CD4-positive, alpha-beta T cell treated with Interleukin-4 for 1 hour (primary cell): ENCODE measurements around the gene ADAMTS12.
"Not testable (repeated sequence)": the region's sequence is repeated elsewhere in the genome, so short reads cannot be mapped to it uniquely, and the experiment has no call there.

Experiments
- DNase-seq, 2 donors: peaks; one replicate each; pipeline ENCODE4 v3.0.0-alpha.2; 2020 to 2022

The ADAMTS12 gene

GRCh38 chr5:33515366-33515765 is 376.4 kb downstream of the ADAMTS12 start:
- DNase-seq = not testable (repeated sequence)

GRCh38 chr5:33513462-33514185 is 378.2 kb downstream of the ADAMTS12 start:
- DNase-seq = no peak

- no peak for DNase-seq
Observed at GRCh38 chr5:33509036-33509435, 382.8 kb downstream of the ADAMTS12 start.

DNA sequence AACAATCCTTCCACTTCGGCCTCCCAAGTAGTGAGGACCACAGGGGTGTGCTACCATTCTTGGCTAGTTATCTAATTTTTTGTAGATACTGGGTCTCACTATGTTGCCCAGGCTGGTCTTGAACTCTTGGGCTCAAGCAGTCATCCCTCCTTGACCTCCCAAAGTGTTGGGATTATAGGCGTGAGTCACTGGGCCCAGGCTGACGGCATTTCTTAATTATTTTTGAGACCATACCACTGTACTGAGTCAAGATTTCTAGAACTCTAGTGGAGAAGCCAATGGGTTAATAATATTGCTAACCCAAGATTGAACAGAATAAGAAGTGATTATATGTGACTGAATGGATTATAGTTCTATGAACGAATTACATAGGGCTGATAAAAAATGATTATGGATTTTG is 384.4 kb downstream of the ADAMTS12 start:
- no peak for DNase-seq

DNA sequence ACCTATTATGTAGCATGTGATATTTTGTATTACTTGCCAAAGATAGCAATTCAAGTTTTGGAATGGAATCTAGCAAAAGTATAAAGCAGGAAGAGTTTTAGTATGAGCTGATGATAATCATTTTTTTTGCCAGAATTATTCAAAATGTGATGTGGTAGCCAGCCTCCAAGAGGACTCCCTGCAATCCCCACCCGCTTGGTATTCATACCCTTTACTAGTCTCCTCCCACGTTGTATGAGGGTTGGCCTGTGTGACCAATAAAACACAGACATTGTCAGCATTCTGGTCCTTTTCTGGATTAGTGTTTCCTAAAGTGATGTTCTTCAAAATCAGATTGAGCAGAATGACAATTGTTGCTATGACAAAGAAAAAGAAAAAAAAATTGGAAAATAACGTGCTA is 387.2 kb downstream of the ADAMTS12 start:
- no peak for DNase-seq

- DNase-seq = no peak
Observed at GRCh38 chr5:33501899-33502298, 389.9 kb downstream of the ADAMTS12 start.

- DNase-seq = no peak
Observed at GRCh38 chr5:33501260-33501659, 390.5 kb downstream of the ADAMTS12 start.

GRCh38 chr5:33494466-33494865 is 397.3 kb downstream of the ADAMTS12 start:
- DNase-seq = no peak

DNA sequence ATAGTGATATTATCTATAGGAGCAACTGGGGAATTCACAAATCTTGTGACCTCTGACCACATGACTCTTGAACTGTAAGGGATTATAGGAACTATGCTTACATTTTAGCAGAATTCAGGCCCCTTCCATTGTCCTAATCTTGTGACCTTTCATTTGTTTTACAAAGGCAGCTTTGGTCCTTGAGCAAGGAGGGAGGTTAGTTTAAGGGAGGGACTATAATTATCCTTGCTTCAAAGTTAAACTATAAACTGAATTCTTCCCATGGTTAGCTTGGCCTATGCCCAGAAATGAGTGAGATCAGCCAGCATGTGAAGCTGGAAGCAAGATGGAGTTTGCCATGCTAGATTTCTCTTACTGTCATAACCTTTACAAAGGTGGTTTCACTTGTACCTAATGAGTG is 399.8 kb downstream of the ADAMTS12 start:
- no peak for DNase-seq

GRCh38 chr5:33490071-33490665 is 401.6 kb downstream of the ADAMTS12 start:
- DNase-seq = no peak

DNA sequence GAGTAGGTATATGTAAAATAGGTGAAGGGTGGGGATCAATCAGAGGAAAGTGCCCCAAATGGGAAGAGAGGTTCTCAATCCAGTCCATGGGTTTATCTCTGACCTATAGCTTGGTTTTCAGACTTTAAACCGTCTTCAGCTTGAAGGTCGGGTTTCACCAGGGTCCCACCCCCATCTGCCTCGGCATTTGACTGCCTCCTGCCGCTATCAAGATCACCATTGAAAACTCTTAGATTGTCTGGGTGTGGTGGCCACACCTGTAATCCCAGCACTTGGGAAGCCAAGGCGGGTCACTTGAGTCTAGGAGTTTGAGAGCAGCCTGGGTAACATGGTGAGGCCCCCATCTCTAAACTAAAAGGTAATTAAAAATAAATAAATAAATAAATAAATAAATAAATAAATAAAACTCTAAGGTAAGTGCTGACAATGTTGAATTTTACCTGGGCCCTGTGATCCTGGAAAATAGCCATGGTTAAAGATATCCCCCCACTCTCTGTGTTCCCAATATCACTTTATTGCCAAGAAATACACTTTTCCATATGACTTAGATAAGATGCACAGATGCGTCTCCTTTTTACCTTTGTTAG is 402.2 kb downstream of the ADAMTS12 start:
- DNase-seq = no peak

GRCh38 chr5:33488558-33489355 is 403.0 kb downstream of the ADAMTS12 start:
- DNase-seq = no peak

DNA sequence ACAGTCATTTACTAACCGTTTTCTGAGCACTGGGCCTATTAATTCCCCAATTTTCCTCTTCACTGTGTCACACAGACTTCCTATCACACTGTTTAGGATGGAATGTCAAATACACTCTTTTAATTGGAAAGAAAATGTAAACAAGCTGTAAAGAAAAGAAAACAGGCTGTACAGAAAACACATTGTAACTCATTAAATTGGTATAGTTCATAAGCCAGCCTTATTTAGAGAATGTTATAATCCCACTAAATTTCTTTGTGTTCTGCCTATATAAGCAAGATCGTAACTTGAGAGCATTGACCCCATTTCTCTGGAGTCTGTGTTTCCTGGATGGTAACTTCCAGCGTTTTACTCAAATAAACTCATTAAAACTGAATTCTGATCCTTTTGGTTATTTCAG is 404.6 kb downstream of the ADAMTS12 start:
- DNase-seq = no peak

- no peak for DNase-seq
Observed at GRCh38 chr5:33482335-33482734, 409.5 kb downstream of the ADAMTS12 start.

GRCh38 chr5:33480876-33481275 is 410.9 kb downstream of the ADAMTS12 start:
- no peak for DNase-seq

GRCh38 chr5:33479311-33479710 is 412.5 kb downstream of the ADAMTS12 start:
- DNase-seq = no peak

- no peak for DNase-seq
Observed at GRCh38 chr5:33477816-33478215, 414.0 kb downstream of the ADAMTS12 start.

DNA sequence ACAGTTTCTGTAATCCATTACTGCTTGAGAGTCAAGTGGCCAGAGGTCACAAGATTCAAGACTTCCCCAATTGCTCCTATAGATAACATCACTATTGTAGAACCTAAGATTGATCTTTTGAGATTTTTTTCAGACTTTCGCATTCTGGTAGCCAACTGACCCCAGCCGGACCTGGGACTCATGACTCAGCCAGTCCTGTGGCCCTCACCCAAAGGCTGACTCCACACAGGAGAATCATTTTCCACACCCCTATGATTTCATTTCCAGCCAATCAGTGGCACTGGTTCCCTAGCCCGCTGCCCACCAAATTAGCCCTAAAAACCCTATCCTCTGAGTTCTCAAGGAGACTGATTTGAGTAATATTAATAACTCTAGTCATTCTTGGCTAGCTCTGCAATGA is 414.8 kb downstream of the ADAMTS12 start:
- DNase-seq = no peak

GRCh38 chr5:33475706-33476105 is 416.1 kb downstream of the ADAMTS12 start:
- no peak for DNase-seq

GRCh38 chr5:33474931-33475499 is 416.8 kb downstream of the ADAMTS12 start:
- DNase-seq = no peak

GRCh38 chr5:33474004-33474403 is 417.8 kb downstream of the ADAMTS12 start:
- DNase-seq = no peak
